SKM-1 (cell line): ENCODE measurements around the gene TPRN.

Source experiments
- DNase-seq: peaks from one replicate; lab custom pipeline; 2025; ENCODE audit not compliant: unreplicated experiment; lab: John Stamatoyannopoulos, UW

Gene TPRN

DNA sequence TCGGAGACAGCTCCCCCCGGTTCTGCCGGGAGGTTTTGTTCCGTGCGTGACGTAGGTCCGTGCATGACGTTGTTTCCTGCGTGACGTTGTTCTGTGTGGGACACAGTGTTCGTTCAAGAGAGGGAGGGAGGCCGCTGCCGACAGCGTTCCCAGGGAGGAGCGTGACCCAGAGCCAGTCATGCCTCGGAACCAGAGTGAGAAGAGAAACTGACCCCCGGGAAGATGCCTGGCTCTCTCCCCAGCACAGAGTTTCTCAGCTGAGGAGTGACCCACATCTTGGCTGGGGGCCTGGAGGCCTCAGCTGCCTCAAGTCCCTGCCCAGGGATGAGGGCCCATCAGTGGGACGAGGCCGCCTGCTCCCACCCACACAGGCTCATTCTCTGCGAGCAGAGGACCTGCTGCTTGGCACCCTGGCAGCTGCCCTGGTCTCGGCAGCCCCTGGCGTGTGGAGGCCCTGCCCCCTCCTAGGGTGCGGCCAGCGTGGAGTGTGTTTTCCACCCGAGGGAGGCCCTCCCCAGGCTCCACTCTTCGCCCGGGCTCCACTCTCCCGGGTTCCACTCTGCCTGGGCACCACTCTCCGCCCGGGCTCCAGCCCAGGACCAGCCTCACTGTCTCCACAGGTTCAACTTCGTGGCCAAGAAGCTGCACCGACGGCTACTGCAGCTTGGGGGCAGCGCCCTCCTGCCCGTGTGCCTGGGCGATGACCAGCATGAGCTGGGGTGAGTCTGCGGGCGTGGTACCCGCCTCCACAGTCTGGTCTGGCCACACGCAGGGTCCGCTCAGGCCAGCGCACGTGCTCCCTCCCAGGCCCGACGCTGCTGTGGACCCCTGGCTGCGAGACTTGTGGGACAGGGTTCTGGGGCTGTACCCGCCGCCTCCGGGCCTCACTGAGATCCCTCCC, 12.9 kb upstream of the TPRN start:
- DNase-seq = no peak

DNA sequence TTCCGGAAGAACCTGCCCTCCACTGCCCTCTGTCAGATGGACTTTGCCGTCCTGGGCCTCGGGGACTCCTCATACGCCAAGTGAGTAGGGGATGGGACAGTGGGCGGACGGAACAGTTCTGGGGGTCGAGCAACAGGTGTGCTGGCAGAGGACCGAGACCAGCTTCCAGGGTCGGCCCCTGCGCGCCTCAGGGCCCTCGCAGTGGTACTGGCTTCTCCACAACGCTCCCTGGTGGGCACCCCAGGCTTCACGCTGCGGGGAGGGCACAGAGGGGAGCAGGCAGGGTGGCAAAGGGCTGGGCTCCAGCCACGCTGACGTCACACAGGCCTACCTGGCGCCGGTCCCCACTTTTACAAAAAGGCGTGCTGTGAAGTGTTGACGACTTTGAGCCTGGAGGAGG, 12.0 kb upstream of the TPRN start:
- DNase-seq = no peak

DNA sequence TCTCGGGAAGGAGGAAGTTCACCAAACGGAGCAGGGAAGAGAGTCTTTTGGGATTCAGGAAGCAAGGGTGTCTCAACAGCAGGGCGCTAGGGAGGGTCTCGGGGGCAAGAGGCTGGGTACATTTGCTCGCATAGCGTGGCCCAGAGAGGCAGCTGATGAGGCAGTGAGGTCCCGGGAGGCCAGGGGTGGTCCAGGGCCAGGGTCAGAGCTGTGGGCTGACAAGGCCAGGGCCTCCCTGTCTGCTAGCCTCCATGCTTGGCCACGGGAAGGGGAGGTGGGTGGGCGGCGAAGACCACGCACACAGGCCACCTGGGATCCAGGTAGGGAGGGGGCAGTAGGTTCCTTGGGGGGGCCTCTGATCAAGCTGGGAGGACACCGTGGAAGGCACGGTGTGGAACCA, 11.0 kb upstream of the TPRN start:
- DNase-seq = no peak

DNA sequence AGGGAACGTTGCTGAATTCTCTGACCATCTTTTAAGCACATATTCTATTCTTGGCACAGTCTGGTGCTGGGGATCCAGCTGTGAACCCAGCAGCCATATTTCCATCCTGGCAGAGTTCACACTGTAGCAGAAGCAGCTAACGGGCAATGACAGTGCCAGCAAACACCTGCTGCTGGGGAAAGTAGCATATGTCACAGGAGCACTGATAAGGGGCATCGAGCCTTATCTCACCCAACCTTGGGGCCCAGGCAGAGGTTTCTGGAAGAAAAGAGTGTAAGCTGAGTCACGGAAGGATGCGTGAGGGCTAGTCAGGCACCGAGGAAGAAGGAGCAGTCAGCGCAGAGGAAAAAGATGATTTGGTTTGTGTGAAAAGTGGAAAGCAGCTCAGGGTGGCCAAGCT, 6.1 kb upstream of the TPRN start:
- DNase-seq = no peak

DNA sequence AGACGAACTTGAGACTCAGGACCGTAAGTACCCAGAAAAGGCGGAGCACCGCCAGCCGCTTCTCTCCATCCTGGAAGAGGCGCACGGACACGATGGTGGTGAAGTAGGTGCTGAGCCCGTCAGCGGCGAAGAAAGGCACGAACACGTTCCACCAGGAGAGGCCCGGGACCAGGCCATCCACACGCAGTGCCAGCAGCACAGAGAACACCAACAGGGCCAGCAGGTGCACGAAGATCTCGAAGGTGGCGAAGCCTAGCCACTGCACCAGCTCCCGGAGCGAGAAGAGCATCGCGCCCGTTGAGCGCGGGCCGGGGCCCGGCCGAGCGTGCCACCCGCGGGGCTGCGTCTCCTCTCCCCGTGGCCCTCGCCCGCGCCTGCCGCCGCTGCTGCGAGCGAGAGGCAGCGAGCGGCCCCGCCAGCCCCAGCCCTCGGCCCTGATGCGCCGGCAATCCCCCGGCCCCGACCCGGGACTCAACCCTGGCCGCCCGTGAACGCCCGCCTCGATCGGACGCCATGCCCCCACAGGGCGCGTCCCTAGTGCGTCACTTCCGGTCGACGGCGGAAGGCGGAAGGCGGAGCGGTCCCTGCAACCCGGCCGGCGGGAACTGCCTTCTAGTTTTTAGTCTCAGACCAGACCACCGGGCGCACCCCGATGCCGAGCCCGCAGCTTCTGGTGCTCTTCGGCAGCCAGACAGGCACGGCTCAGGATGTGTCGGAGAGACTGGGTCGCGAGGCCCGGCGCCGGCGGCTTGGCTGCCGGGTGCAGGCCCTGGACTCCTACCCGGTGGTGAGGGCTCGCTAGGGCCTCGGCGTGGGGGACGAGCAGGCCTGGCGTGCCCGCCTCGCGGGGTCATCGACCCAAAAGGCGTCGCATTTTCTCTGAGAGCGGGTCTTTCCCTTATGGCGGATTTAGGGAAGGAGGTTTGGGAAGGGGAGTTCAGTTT, 4.9 kb upstream of the TPRN start, which contains the start of the genes NDOR1 and TMEM203:
Gene NDOR1 (plus strand): TSS at position 575 of the 944 bp plus-strand sequence. CDS start 78 bp downstream, at position 653.
Gene TMEM203 (minus strand): TSS at position 523 of the 944 bp plus-strand sequence. CDS start 234 bp downstream, at position 289.
- DNase-seq = peak; percentile 42

DNA sequence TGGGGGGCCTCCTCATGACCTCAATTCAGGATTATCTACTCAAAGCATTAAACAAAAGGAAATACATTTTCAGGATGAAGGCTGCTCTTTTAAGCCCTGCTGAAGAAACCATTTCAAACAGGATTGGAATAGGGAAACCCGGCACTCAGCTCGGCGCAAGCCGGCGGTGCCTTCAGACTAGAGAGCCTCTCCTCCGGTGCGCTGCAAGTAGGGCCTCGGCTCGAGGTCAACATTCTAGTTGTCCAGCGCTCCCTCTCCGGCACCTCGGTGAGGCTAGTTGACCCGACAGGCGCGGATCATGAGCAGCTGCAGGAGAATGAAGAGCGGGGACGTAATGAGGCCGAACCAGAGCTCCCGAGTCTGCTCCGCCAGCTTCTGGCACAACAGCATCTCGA, 4.2 kb upstream of the TPRN start:
- no peak for DNase-seq

DNA sequence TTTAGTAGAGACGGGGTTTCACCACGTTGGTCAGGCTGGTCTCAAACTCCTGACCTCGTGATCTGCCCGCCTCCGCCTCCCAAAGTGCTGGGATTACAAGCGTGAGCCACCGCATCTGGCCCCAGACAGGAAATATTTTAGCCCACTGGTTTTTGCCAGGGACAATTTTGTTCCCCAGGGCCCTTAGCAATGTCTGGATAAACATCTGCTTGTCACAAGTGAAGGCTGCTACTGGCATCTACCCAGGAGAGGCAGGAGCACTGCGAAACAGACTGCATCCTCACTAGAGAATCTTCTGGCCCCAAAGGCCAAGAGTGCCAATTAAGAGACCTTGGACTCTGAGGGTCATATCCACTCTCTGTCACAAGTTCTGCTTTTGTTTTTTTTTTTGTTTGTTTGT, 2.4 kb upstream of the TPRN start:
- no peak for DNase-seq

DNA sequence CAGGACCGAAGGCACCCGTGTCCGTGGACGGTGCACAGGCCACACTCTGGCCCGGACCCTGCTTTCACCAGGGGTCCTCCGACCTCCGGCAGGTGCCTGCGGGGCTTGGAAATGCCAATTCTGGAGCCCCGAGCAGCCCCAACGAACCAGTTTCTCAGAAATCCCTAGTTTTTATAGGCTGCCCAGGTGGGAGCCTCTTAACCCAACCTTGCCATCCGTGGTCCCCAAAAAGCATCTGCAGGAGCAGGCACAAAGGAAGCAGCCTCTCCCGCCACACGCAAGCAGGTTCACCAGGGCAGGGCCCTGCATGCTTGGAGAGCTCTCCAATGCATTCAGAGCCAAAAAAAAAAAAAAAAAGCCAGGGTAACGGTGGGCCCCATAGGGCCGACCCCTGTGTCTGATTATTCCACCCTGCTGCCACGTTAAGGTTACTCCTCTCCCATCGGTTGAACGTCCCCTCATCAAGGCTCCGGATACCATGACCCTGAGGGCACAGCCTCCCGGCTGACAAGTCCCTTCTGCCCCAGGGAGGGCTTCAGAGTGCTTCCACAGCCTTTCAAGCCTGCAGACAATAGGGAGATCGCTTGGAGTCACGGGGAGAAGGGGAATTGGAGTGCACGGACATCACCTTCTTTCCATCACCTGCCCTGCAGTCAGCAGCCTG, 796 bp upstream of the TPRN start:
- DNase-seq = no peak

DNA sequence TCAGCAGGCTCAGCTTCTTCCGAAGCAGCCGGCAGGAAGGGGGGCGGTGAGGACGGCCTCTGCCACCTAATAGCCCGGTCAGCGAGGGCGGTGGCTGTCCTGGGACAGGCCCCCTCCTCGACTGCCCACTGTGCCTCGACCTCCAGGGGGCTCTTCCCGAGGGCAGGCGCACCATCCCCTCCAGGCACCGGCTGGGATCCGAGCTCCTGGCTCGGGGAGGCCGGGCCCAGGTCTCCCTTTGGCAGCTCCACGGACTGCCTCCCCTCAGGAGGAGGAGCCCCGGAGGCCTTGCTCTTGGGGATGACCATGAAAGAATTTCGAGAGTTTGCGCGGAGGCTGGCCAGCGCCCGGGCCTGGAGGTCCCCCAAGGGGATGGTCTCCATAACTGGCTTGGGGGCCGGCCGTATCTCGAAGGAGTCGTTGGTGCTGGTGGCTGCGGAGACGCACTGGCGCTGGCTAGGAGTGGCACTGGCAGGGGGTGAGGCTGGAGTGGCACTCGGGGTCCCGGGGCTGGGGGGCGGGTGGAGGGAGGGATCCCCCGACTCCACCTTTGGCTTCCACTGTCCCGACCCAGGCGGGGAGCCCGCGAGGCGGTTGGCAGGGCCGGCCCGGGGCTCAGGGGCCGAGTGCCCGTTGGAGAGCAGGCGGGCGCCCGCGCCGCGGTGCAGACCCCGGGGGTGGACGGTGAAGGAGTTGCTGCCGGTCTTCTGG, 975 bp downstream of the TPRN start:
- no peak for DNase-seq

DNA sequence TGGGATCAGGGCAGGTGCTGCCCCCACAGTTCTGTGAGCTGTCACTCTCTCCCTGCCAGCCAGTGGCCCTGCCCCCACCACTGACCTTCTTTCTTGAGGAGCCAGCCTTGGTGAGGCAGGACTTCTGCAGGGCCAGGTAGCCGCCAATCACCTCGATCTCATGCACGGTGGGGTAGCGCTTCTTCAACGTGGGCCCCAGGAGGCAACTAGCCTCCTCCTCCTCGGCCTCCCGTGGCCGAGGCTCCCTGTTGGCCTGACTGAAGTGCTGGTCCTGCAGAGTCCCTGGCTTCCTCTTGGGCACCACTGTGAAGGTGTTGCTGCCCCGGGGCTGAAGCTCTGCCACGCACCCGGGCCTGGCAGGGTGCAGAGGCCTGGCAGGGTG, 1.6 kb downstream of the TPRN start:
- no peak for DNase-seq

DNA sequence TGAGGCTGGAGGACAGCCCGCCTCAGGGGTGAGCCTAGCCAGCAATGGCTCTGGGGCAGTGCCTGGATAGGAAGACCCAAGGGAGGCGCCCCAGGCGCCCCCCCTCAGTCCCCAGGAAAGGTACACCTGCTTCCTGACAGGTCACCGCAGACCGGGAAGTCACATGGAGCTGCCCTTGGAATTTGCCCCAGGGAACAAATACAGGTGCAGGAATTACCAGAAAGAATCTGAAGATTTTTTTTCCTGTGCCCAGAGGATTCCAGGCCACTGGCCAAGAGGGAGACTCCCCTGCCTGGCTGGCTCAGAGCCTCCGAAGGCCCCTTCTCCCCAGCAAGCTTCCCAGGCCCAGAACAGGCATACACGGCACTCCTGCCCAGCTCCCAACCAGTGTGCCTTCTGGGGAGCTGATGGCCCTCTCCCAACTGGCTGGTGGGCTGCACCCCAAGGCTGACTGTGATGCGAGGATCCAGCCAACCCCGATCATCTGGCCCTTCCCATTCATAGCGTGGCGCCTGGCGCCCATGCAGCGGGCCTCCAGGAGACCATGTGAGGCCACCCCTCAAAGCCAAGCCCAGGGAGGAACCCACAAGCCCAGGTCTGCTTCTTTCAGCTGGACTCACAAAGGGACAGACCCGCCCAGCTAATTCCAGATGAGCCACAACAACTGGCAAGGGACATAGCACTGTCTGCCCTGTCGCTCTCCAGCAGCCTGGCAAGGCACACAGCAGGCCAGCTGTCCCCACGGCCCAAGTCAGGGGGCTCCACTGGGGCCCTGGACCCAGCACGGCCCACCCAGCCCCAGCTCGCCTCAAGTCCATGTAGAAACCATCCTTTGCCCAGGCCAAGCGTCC, 2.3 kb downstream of the TPRN start:
- no peak for DNase-seq

DNA sequence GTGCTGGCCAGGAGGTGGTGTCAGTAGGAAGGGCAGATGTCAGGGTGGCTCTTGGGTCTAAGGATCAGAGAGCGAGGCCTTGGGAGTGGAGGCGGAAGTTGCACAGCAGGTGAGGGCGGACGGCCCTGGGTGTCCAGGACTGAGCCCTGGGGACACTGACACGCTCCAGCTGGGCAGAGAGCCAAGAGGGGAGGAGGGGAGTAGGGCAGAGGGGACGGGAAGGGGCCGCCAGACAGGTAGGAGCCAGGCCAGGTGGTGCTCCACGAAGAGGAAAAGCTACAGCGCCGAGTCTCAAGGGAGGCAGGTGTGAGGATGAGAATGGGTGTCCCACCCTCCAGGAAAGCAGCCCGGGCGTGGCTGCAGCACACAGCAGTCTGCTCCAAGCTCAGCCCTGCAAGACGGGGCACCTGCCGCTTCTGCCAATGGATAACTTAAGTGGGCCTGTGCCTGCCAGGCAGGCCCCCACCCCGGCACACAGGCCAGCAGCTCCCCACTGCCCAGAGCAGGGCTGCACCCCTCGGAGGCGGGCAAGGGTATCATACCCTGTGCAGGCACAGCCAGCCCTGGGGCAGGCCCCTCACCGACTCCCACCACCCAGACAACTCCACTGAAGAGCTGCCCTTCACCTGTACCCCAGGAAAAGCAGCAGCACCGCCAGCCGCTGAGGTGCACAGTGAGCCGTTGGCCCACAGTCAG, 4.9 kb downstream of the TPRN start:
- no peak for DNase-seq

DNA sequence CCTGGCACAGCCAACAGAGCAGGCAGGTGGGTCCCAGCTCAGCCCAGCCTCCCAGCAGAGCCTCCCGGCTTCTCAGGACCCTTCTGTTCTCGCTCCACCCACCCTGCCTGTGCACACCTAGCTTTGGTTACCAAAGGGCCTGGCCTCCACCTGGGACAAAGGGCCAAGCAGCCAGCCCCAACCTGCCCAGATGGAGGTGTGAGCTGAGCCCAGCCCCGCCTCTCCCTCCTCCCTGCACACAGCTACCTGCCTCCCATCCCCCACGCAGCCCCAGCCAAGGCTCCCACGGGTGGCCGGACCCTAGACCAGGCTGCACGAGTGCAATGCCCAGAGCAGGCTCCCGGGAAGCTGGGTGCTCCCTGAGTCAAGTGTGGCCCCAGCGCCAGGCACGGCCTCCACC, 5.6 kb downstream of the TPRN start:
- no peak for DNase-seq

DNA sequence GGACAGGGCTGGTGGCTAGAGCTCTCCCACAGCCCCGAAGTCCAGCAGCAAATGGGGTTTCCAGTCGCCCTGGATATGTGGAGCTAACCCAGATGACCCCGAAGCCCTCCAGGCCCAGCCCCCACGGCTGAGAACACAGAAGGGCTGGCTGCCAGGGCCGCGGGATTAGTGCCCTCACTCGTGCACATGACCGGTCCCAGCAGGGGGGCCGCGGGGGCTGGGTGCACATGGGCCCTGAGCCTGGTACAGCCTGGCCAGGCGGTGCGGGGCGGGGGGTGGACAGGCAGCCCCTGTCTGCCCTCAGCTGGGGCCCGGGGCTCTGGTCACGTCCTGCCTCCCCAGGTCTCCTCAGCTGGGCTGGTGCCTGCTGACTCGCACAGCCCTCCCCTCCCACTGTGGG, 6.2 kb downstream of the TPRN start:
- DNase-seq = no peak

DNA sequence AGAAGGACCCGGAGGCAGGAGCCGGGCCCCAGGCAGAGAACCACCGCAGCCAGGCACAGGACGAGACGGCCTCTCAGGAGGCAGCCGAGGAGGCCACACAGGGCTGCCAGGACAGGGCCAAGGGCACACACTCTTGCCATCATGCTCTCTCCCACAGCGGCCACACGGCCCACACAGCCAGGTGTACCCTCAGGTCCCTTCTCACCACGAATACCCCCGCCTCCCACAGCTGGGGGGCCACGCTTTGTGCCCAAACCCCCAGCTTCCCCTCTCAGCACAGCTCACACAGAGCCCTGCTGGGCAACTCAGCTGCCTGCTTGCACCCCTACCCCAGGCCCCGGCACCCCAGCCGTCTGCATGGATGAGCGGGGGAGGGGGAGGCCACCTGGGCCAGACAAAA, 6.8 kb downstream of the TPRN start:
- no peak for DNase-seq

DNA sequence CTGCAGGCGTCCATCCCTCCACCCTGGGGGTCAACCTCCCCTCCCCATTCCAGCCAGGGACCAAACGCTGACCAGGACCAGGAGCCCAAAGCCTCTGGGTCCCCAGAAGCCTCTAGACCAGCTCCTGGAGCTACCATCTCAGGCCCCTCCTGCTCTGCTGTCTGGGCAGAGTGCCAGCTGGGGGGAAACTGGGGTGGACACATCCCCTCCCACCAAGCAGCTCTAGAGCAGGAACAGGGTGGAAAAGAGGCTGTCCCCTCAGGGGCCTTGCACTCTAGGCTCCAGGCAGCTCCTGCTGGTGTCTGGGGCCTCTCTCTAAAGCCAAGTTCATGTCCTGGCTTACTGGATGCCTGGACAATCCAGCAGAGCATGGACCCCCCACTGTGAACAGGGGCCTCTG, 7.7 kb downstream of the TPRN start:
- no peak for DNase-seq

DNA sequence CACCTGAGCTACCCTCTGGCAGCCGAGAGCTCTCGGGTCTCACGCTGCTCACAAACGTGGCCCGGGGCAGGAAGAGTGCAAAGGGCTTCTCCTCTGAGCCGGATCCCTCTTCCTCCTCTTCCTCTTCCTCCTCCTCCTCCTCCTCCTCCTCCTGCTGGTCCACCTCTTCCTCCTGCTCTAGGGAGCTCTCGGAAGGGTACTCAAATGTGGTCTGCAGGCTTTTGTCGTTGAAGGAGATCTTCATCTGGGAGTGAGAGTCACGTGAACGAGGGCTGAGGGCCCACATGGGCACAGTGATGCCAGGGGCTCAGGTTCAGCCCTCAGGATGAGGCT, 8.1 kb downstream of the TPRN start:
- DNase-seq = no peak

DNA sequence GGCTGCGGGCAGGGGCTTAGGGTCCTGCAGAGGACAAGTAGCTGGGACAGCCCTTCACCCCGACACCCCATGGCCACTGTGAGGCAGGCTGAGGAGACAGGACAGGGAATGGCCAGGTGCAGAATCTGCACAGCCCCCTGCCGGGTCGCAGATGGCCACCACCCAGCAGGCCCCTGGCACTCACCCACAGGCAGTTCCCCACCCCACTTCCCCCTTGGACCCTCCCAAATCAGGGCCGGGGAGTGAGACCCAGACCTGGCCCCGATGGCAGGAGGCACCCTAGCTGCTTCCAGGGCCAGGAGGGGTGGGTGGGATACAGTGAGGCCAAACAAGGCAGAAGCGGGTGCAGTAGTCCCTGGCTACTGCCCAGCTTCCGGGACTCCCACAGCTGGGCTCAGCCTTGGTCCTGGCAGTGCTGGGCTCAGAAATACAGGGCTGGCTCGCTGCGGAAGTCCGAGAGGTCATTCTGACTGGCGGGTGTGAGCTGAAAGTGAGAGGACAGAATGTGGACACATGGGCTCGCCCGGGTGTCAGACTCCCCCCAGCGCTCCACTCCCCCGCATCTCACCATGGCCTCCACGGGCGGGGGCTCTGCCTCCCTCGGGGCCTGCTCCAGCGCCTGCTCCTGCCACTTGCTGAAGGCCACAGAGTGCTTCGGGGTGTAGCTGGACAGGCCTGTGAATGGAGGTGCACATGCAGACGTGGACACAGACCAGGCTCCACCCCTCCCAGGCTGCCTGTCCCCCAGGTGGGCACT, 8.7 kb downstream of the TPRN start:
- DNase-seq = no peak

DNA sequence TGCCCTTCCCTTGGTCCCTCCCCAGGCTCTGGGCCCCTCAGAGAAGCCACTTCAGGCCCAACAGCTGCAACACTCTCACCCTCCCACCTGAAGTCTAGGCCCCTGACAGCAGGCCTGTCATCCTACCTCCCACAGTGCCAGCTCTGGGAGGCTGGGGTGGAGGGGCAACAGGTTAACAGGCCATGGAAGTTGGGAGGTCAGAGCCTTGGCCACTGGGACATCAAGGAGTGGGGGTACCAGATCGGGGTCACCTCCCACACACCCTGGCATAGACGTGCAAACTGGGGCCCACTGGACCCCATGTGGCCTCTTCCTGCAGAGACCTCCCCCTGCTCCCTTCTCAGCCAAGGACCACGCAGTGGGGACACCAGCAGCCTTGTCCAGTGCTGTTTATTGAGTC, 9.3 kb downstream of the TPRN start:
- DNase-seq = no peak
